ENCODE data around the gene URB1. TPM values are rescaled to one million over a fixed set of nuclear protein-coding genes. Genes with fewer than 3 reads are reported as not detected.

Gene URB1
- total RNA-seq, 4 donors from 2014 or later: 23.3 to 37.4 (median 24.9) TPM

DNA sequence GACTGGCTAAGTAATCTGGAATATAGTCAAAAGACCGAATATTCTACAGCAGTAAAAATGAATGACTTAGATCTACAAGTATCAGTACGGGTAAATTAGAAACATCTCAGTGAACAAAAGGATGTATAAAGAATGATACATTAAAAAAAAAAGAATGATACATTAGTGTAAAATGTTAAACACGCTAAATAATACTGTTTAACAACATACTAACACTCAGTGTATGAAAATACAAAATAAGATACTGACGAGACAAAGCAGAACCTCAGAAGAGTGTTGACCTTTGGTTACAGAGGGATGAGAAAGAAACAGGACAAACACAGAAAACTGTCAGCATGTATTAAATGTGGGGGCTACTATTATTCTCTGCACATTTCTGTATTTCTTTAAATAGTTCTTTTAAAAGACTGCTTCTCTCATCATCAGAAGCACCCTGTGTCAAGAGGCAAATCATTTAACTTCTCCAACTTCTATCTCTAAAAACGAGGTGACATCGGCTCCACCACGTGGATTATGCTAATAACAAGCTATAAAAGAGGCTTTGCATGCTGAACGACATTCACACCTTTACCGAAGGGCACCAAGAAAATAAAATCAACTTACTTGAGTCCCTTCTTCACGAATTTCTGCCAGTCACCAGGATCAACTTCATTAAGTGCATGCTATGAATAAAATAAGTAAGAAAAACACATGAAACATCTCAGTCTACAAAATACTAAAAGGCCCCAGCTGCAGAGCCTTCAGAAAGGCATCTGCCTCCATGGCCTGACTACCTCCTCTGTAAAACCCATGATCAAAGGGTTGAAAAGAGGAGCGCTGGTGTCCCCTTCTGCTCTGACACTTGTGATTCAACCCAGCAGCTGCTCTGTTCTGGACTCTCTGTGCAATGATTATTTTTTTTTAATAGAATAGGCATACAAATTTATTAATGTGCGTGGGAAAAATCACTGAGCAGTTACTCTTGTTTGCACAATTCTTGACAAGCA lies 51.7 kb downstream of the URB1 start:
- peak in 1 of 2 donors; percentile 23 for DNase-seq (ENCODE audit: low spot score in 2 of 2)
- TF ChIP-seq POLR2A (IDR thresholded peaks at IDR 0.05): no peak
- TF ChIP-seq, protein P1, sequence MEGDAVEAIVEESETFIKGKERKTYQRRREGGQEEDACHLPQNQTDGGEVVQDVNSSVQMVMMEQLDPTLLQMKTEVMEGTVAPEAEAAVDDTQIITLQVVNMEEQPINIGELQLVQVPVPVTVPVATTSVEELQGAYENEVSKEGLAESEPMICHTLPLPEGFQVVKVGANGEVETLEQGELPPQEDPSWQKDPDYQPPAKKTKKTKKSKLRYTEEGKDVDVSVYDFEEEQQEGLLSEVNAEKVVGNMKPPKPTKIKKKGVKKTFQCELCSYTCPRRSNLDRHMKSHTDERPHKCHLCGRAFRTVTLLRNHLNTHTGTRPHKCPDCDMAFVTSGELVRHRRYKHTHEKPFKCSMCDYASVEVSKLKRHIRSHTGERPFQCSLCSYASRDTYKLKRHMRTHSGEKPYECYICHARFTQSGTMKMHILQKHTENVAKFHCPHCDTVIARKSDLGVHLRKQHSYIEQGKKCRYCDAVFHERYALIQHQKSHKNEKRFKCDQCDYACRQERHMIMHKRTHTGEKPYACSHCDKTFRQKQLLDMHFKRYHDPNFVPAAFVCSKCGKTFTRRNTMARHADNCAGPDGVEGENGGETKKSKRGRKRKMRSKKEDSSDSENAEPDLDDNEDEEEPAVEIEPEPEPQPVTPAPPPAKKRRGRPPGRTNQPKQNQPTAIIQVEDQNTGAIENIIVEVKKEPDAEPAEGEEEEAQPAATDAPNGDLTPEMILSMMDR (IDR thresholded peaks at IDR 0.05): no peak
- no peak overlapping the region for H3K4me3 ChIP-seq (ENCODE audit: low read depth, poor library complexity, severe bottlenecking)
- 82 to 85% methylated on average over 12 of the region's 12 CpGs for WGBS, 2 donors
- intact Hi-C loops (cut with DNase I; ENCODE audit: low total_unique reads): no loop called here

DNA sequence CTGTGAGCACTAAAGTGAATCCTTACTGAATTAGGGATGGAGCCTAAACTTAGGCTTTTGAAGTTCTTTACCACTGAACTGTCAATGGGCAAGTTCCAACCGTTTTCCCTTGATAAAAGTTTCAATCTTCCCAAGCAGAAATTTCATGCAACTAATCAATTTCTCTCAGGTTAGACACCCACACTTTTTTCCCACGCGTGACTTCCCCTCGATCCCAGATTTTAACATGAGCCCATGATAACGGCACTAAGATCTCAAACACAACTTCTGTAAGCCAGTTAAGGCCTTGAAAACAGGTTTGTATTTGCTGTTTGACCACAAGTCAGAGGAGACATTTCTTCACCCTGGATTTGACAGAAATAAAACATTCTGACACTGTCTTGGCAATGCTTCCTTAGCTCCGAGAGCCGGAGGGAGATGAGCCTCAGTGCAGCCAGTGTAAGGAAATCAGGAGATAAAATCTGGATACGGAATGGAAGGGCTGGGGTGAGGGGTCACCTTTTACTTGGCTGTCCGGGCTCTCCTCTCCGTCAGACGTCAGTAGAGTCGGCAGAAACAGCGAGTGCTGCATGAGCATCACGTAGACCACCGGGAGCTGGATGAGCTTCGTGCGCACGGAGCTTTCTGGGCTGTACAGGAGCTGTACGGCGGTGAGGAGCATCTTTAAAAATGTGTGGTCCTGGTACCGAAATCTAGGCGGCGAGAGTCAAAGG lies 54.4 kb downstream of the URB1 start:
- H3K4me3 ChIP-seq (ENCODE audit: low read depth, poor library complexity, severe bottlenecking): no peak overlapping the region
- WGBS, 2 donors: 94 to 96% methylated on average over 23 of the region's 23 CpGs
- TF ChIP-seq POLR2A (IDR thresholded peaks at IDR 0.05): no peak
- TF ChIP-seq, protein P1 (IDR thresholded peaks at IDR 0.05): no peak
- intact Hi-C loops (cut with DNase I; ENCODE audit: low total_unique reads): no loop called here
- DNase-seq (ENCODE audit: low spot score in 2 of 2): peak in 1 of 2 donors; percentile 71

DNA sequence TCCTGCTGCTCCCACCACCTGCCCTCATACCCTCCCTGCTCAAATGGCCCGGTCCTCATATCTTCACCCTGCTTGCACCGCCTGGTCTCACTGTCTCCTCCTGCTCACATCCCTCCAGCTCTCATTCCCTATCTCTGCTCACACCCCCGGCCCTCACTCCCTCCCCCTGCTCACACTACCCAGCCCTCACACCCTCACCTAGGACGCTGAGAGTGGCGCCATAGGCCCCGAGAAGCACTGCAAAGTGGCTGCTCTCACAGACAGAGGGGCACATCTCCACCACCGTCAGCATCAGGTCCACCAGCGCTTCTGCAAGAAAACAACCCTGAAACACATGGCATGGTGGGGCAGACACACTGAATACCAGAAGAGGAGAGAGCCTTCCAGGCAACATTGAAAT lies 55.6 kb downstream of the URB1 start:
- intact Hi-C loops (cut with DNase I; ENCODE audit: low total_unique reads): no loop called here
- 92 to 93% methylated on average over 8 of the region's 8 CpGs for WGBS, 2 donors
- TF ChIP-seq, protein P1 (IDR thresholded peaks at IDR 0.05): no peak
- TF ChIP-seq POLR2A (IDR thresholded peaks at IDR 0.05): no peak
- DNase-seq (ENCODE audit: low spot score in 2 of 2): peak in 1 of 2 donors; percentile 75
- no peak overlapping the region for H3K4me3 ChIP-seq (ENCODE audit: low read depth, poor library complexity, severe bottlenecking)

DNA sequence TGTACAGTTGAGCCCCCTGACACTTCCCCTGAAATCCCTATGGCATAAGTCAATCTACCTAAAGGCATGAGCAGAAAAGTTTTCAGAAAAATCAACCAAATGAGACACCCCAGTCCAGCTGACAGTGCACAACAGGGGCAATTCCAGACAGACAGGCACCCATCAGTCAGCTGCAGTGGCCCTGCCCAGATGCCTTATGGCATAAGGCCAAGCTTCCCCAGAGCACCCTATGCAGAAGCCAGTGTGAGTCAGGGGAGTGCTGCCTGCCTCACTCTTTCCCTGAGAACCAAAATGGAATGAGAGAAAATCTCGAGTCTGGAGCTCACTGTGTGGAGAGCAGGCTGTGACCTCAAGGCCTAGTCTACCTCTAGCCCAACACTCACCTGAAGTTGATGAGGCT lies 56.1 kb downstream of the URB1 start:
- TF ChIP-seq, protein P1 (IDR thresholded peaks at IDR 0.05): no peak
- TF ChIP-seq POLR2A (IDR thresholded peaks at IDR 0.05): no peak
- no peak overlapping the region for H3K4me3 ChIP-seq (ENCODE audit: low read depth, poor library complexity, severe bottlenecking)
- peak in 1 of 2 donors; percentile 57 for DNase-seq (ENCODE audit: low spot score in 2 of 2)
- 50 to 56% methylated on average over 1 of the region's 1 CpG for WGBS, 2 donors
- intact Hi-C loops (cut with DNase I; ENCODE audit: low total_unique reads): no loop called here

DNA sequence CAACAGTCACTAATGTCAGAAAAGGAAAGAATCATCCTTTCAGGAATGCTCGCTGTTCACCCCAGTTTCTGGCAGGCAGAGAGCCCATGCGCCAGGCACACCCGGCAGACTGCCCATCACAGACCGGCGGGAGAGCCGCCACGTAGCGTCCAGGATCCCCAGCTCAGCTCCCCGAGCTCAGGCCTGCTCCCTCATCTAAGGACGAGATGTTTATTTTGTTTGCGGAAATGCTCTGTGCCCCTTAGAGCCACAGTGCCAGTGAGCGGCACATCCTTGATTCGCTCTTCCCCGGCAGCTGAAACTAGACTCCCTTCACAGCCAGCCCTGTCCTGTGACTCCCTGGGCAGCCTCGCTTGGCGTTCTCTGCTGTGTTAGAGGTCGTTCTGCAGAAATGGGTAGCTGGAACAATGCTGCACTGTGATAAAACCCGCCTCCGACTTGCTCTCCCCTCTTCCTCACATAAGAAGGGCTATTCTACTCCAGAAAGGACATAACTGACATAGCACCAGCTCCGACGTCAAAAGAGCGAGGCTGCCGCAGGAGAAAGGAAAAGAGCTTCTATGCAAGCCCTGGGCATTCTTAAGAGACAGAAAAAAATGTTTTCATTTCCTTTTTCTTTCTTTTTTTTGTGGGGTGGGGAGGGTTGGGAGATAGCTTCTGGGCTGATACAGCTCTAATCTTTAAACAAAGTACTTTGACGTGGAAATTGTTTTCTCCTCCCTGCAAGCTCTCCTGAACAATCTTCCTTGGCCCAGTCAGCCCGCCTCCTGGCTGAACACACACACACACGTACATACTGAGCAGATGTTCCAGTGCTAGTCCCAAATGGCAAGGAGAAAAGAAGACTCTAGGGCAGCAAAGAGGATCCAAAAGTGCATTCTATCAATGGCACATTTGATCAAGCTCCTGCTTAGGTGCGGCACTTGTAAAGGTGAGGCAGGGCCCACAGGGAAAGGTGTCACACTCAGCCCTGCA lies 56.9 kb downstream of the URB1 start:
- DNase-seq (ENCODE audit: low spot score in 2 of 2): peak in 1 of 2 donors; percentile 39
- intact Hi-C loops (cut with DNase I; ENCODE audit: low total_unique reads): no loop called here
- no peak for TF ChIP-seq POLR2A (IDR thresholded peaks at IDR 0.05)
- TF ChIP-seq, protein P1 (IDR thresholded peaks at IDR 0.05): no peak
- WGBS, 2 donors: 77 to 88% methylated on average over 27 of the region's 27 CpGs
- H3K4me3 ChIP-seq (ENCODE audit: low read depth, poor library complexity, severe bottlenecking): no peak overlapping the region

Data from lower leg skin (tissue), 4 donors.